Measurements from ENCODE around the gene ABHD2. TPM values are rescaled to one million over a fixed set of nuclear protein-coding genes. Genes with fewer than 3 reads are reported as not detected.
"Not testable (repeated sequence)": the region's sequence is repeated elsewhere in the genome, so short reads cannot be mapped to it uniquely, and the experiment has no call there.

ABHD2 gene
- total RNA-seq, 1 donor from 2014 or later: 51.7 TPM

DNA sequence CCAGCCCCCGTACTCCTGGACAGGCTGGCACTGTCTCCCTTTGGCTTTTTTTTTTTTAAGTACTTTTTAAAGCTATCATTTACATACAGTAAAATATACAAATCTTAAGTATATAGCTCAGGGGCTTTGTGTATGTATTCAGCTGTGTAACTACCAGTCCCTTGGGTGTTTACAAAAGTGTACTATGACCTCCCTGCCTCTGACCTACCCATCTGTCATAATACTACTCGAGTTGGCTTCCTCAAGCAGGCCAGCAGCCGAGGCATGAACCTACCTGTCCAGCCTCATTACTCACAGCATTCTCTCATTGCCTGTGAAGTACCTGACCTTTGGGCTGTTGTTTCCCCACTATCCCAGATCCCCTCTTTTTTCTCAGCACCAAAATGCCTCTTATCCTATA lies 33.2 kb downstream of the ABHD2 start:
- no peak for DNase-seq

DNA sequence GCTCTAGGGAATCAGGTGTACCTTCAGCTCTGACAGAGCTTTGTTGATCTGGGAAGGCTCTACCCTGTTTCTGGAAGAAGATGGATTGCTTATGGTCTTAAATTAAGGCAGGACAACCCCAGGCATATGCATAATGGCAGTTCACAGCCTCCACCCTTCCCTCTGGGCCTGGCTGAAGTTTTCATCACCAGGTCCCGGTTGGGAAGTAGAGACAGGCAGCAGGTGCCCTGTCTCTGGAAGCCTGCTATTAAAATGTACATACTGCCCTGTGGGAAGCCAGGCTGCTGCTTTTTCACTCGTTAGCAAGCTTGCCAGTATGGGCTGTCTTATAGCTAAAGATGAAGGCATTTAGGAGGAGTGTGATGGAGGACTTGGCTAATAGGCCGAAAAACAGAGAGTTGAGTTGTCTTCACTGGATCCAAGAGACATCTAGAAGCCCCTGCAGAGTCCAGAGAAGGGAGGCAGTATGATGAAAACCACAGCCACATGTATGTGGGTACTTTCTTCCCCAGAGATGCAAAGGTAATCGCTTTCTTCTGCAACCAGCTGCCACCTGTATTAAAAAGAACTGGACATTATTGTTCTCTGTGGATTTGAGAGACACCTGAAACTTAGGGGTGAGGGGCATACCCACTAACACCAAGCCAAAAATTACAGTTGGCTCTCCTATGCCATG lies 34.4 kb downstream of the ABHD2 start:
- DNase-seq: no peak

DNA sequence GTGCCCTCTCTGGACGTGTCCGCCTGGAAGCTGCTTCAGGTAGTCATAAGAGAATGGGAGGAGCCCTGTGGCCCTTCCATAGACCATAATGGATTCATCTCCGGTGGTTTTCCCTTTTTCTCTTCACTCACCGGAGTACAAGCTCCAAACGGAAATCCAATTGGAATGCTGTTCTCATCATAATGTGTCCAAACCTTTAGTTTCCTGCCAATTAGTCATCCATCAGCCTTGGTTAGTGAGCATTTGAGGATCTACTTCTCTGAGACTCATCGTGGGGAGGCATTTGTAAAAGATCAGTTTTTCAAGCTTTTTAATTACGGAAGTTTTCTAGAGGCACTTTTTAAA lies 34.9 kb downstream of the ABHD2 start:
- DNase-seq: peak; percentile 85

DNA sequence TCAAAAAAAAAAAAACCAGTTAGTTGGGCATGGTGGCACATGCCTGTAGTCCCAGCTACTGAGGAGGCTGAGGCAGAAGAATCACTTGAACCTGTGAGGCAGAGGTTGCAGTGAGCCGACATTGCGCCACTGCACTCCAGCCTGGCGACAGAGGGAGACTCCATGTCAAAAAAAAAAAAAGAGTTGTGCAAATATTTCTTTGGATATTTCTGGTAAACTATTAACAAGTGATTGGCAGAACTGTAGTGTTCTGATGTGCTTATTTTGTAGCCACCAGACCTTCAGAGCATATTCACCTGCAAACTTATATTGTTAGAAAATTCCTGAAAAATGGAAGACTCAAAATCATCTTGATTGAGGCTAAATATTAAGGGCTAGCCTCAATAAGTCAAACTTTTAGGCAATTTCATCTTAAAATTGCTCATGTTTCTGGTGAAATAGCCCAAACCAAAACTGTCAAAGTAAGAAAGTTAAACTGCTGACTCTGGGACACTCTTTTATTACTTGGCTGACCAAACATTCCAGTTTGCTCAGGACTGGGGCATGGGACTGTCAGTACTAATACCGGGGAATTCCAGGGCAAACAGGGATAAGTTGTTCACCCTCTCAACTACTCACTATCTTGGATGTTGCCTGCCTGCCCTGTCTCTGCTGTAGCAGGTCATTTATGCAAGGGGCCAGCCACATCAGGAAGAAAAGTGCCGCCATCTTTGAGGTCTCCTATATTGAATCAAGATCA lies 37.0 kb downstream of the ABHD2 start:
- no peak for DNase-seq

DNA sequence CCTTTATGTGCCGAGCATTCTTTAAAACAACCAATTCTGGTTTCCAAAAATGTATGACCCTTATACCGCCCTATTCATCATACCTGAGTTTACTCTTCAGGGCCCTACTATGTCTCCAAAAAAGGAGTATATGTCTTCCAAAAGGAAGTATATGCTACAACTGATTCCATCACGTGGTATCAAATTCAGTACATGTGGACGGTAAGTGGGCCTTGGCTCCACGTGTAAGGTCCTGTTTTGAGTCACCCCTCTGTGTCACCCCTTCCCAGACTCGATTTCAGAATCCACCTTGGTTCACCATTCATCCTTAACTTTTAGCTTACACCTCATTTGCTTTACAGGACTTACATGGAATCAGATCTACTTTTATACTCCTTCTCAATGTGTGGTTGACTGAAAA lies 37.8 kb downstream of the ABHD2 start:
- no peak for DNase-seq

DNA sequence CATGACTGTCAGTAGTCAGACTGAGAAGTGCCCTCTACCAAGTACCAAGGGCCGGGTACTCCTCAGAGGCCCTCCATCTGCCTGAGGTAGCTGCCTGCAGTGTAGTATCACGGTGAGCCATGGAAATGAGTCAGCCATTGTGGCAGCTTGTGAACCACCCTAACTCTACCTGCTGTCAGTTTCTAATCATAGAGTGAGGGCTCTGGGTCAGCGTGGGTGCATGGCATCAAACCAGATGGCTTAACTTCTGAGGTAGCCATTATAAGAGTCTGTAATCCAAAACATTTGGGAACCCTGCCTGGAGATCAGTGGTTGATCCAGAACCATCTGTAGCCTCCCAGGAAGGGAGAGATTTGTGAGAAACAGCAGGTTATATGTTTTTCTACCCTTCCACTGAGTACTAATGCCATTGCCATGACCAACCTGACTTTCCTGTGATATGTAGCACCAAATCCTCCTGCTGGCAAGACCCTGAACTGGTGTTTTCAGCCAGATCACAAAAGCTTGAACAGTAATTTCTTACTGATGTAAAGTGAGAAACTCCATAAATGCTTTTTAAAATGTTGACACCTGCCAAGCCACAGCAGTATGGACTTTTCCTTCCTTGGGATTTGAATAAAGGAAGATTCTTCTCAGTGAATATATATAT lies 38.9 kb downstream of the ABHD2 start:
- no peak for DNase-seq

DNA sequence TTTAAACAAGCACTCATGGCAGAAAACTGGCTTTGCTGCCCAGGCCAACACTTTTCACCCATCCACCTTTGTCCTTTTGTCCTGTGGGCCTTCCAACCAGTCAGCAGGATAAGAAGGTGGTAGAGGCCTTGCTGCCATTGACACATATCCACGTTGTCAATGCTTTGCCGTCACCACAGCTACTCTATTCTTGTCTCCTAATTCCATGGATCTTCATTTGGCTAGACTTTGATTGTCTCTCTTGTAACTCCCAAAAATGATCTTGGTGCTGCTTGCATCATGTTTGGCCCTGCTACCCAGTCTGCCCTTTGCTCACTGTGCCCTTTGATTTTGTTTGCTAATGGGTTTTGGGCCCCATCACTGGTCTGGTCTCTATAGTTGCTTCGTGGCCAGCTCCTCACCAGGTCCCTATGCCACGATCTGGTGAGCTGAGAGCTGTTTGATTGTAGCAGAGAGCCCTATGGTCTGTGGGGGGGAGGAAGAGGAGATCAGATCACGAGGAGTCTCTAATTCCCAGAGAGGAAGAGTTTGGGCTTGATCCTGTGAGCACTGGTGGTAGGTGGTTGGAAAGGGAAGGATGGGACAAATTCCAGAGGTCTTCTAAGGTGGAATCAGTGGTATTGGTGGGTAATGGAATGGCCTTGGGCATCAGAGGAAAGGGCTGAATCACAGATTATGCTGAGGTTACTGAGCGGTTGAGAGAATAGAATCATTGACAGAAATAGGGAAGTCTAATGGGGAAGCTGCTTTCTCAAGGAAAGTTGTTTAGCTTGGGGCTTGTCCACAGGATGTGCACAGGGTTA lies 40.3 kb downstream of the ABHD2 start:
- no peak for DNase-seq

DNA sequence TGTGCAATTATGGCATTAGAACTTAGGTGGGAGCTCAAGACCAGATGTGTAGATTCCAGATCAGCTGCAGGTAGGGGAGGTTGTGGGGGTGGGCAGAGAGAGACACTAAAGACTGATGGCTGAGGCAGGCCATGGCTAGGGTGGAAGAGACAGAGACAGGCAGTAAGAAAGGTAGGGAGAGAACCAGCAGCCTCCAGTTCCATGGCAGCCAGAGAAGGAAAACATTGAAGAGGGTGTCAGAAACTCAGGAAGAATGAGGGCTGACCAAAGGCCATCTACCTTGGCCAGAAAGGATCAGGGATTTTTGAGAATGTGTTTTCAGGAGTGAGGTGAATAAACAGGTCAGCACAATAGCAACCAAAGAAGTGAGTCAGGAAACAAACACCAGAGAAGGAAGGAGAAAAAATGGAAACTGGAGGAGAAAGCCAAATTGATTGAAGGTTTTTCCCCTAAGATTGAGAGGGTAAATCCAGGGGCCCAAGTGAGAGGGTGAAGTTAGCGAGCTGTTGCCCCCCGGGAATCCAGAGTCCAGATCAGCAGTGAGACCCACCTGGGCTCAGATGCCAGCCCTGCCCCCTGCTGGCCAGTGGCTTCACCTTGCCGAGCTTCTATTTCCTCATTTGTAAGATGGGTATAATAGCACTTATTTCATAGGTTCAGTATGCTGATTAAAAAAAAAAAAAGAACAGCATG lies 41.0 kb downstream of the ABHD2 start:
- peak; percentile 68 for DNase-seq

DNA sequence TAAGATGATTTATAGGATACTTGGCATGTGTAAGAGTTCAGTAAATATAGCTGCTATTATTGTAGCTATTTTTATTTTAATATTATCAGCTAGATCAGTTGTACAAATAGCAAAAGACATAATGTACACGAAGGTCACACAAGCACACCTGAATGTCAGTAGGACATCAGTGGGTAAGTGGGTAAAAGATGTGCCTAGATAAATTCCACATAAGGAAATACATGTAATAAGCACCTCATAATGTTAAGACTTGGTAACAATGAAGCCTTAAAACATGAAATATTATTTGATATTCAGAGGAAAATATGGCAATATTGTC lies 41.5 kb downstream of the ABHD2 start:
- DNase-seq: no peak

DNA sequence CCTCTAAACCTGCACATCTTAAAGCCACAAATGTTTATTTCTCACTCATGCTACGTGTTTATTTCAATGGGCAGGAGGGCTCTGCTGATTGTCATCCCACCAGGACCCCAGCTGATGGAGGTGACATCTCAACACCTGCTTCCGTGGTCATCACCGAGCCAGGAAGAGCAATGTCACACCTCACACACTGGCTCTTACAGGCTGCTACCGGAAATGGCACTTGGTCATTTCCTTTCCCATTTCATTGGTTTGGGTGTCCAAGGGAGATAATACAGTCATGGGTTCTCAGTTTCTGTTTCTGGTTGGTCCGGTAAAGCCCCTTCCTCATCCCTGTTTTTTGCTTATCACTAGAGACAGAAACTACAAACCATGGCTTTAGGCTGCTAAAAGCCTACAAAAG lies 41.9 kb downstream of the ABHD2 start:
- peak; percentile 80 for DNase-seq

DNA sequence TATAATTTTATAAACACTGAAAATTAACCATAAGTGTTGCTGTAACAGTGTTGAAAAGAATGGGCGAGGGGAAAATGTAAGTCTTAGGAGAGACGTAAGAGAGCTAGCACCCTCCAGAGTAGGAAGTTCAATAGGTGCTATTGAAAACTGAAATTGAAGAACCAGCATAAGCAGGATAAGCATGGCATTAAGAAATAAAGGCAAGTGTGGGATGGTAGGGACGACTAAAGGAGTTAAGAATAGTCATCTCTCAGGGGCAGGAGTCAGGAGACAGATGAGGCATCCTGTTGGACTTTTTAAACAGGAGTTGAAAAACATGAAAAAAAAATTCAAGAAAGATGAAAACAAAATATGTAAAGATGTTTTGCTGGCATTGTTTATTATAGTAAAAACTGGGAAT lies 43.5 kb downstream of the ABHD2 start:
- no peak for DNase-seq

DNA sequence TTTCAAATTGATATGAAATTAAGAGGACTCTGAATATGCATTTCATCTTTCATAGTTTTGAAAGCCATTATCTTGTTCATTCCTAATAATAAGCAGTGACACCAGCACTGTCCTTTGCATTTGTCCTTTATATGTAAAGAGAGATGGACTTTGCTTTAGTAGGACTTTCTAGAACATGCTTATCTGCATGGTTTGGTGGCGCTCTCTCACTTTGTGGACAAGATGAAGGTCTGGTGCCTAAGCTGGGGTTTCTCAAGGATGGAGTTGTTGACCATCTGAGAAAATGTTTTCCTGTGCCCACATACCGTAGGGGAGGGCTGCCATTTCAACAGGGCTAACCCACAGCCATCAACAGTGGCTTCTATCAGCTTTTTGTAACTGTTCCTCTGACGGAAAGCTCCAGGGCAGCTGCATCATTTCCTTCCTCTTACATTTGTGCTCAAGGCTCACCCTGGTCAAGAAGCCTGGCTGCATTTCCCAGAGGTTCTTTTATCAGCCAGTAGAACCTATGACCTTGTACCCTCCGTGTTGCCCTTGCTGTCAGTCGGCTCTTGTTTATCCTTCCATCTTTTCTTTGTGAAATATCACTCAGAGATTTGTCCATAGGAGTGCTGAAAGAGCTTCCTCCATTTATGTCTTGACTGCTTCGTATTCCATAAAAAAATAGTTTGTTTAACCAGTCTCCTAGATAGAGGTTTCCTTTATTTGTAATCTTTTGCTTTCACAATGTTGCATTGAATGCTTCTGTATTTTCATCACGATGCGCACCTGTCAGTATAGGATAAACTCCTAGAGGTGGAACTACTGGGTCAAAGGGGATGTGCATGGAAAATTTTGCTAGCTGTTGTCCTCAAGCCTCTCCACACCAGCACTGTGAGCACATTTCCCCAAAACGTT lies 44.6 kb downstream of the ABHD2 start:
- peak; percentile 85 for DNase-seq

DNA sequence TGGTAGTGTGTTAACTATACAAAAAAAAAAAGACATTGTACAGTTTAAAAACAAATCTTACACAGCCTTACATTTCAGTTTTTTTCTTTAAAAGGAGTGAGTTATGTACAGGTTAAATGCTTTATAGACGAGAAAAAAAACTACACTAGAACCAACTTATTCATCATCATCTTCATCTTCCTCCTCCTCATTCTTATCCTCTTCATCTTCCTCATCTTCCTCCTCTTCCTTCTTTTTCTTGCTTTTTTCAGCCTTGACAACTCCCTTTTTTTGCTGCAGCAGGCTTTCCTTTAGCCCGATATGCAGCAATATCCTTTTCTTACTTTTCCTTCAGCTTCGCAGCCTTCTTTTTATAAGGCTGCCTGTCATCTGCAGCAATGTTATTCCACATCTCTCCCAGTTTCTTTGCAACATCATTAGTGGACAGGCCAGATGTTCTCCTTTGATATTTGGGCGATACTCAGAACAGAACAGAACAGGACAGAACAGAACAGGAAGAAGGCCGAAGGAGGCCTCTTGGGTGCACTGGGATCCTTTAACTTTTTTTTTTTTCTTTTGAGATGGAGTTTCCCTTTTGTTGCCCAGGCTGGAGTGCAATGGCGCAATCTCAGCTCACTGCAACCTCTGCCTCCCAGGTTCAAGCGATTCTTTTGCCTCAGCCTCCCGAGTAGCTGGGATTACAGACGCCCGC lies 47.3 kb downstream of the ABHD2 start:
- DNase-seq: not testable (repeated sequence)

DNA sequence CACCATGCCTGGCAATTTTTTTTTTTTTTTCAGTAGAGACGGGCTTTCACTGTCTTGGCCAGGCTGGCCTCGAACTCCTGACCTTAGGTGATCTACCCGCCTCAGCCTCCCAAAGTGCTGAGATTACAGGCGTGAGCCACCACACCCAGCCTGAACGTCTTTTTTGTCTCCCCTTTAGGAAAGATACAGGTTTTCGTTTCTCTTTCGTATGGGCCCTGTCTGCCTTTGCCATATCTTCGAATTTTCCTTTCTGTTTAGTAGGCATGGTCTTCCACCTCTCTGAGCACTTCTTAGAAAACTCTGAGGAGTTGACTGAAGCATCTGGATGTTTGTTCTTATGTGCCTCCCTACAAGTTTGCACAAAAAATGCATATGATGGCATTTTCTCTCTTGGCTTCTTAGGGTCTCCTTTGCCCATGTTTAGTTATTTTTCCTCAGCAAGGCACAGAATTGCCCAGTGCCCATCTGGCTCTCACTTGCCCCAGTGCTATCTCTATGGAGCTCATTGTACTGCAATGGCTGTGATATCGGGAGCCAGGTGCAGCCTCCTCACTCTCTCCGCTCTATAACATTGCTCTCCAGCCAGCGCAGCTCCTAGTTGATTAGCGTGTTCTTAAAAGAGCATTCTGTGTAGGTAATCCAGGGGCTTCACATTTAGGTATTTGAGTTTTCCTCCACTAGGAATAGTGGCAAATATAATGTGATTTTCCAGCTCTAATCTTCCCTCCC lies 48.0 kb downstream of the ABHD2 start:
- DNase-seq: no peak

DNA sequence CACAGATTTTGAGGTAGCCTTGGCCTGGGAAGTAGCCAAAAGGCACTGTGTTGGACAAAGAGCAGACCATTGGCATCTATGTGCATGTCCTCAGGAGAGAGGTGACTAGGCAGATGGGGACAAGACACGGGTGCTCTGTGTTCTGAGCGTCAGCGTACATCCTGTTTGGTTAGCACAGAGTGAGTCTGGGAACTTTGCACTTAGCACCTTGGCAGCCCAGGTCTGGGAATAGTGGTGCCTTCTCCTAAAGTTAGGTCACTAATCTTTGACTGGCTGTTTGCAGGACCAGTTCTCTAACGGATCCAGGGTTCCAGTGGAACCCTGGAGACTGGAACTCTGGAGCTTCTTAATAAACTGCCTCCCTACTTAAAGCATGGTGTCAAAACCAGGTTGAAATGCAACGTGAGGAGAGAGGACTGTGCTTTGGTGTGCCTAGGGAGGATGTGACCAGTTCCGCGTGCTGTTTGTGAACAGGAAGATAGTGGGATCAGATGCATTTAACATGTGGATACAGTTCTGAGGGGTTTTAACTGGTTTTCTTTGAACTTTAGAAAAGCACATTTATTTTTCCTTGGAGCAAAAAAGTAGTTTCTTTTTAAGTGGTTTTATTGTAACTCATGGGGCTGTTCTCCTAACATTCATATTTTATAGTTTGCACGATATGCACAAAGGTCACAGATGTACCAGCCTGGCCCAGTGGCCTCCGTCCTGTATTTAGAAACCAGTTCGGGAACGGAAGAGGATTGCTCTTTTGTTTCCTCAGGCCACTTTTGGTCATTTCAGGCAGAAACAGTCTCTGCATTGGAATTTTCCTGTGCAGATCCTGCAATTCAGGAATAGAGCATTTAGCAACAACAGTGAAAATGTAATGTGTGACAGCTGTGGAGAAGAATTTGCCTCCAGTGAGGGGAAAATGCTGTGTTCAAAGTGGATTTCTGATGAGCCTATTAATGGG lies 48.8 kb downstream of the ABHD2 start:
- peak; percentile 62 for DNase-seq

DNA sequence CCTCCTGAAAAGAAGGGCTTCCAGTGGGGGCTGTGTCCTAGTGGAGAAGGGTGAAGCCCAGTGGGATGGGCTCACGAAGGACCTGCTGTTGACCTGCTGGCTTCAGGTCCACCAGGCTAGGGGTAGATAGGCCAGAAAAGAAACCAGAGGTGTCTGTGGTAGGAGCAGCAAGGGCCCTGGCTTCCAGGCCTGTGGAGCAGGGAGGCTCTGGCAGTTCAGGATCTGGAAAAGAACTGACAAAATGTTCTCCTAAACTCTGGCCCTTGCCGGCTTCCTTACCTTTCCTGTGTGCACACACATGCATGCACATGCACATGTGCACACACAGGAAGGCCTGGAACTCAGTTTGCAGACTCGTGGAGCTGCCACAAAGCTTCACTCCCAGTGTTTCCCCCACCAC lies 49.7 kb downstream of the ABHD2 start:
- no peak for DNase-seq

DNA sequence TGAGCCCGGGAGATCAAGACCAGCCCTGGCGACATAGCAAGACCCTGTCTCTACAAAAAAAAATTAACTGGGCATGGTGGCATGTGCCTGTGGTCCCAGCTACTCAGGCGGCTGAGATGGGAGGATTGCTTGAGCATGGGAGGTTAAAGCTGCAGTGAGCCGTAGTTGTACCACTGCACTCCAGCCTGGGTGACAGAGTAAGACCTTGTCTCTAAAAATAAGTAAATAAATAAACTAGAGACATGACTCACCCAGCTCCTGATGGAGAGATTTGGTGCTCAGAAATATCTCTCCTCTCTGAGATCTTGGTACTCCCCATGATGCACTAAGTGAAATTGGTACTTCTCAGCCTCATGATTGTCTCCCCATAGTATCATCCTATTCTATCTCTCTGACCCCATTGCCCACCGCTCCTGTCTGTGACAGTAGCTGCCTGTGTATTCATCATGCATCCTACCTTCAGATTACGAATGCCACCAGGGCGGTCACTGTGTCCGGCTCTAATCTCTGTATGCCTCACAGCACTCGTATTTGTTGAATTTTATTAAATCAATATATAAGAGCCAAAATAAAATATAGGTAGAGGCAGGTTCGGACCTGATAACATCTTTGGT lies 50.9 kb downstream of the ABHD2 start:
- DNase-seq: no peak

DNA sequence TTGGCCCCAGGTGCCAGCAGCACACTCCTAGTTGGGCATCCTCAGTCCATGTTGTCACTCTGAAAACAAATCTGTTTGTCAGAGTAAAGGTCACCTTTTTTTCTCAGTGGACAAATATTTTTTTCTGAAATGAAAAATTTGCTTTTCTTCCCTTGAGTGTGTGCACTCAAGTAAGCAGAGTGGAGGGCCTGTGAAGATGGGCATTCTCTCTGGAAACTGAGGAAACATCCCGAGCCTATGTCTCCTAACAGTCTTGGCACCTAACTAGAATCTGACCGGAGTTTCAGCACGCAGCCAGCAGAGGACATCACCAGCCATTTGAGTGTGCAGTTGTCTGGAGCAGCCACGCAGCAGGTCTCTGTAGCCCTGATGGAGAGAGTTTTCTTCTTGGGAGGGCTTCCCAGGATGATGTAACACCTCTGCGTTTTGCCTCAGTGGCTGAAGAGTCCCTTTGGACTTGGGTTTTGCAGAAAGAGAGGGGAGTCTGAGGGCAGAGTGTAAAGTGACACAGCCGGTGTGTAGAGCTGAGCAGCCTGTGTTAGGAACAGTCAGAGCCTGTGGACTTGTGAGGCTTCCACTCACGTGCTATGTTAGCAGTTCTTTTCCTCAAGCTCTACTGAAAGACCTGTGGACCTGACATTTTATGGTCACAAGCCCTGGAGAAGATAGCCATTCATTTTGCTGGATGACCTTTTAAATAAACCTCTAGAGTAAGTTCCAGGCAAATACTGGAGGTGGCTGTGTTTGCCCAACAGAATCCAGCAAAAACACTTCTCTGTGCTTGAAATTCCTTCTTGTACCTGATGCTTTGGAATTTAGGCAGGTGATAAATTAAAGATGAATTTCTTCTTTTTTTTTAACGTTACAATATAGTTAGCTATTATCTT lies 51.6 kb downstream of the ABHD2 start:
- no peak for DNase-seq

All from dermis blood vessel endothelial cell (primary cell).